Occipital lobe (tissue), 2 donors: ENCODE data around the gene SERTM1. TPM values are rescaled to one million over a fixed set of nuclear protein-coding genes. Genes with fewer than 3 reads are reported as not detected.

ENCODE experiments used
- DNase-seq: peaks from one replicate; lab custom pipeline; 2025; lab: John Stamatoyannopoulos, UW
- total RNA-seq: library from RNA; depleted of rRNA; stranded (reverse); fragments of >200 nt; gene quantifications from one replicate; pipeline ENCODE4 v1.2.3, GENCODE V29; 2014

The SERTM1 gene
- 3.7 TPM for total RNA-seq

DNA sequence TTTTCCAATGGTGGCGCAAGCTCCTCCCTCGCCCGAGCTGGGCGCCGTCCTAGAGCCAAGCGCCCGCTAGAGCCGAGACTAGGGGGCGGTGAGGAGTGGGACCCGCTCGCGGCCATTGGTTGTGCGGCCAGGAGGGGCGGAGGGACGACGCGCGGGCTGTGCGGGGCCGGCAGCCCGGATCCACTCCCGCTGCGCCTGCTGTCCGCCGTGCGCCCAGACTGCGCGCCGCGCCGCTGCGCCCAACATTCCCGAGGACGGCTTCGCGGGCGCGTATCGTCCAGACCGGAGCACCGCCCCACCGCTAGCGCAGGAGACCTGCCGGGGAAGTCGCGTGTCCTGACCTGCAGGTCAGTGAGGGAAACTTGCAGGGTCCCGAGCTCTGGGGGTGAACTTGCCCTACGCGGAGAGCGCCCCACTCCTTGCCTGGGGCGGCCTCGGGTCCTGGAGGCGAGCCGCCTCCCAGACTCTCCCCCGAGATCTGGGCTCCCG lies at the start of gene SERTM1:
Gene SERTM1, plus strand, starts transcription at position 183 of the 489 bp plus-strand sequence. CDS start 21,059 bp downstream, outside the sequence.
- peak; percentile 60 for DNase-seq

DNA sequence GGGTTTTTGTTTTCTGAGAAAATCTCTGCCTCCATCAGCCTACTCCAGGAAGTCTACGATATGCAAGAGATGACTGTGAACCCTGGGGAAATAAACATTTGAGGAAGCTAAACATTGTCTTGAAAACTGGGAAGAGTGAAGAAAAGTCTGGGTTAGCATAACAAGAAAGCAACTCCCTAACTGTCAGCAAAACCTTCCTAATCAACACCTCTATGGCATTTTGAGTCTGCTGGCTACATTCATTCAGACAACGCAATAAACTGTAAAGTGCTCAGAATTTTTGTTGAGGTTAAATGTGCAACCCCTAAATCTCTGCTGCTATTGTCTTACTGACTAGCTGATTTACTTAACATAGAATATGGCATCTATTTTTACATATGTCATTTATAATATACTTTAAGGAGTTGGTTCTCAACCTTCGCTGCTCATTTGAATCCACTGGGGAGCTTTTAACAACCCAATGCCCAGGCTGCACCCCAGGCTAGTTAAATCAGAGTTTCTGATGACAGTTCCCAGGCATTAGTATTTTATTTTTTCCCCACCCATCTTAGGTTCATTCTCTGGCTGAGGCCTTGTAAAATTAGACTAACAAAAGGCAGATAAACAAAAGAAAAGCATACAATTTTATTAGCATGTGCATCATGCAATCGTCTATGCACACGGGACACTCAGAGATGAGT lies 45.3 kb upstream of the SERTM1 start:
- no peak for DNase-seq

DNA sequence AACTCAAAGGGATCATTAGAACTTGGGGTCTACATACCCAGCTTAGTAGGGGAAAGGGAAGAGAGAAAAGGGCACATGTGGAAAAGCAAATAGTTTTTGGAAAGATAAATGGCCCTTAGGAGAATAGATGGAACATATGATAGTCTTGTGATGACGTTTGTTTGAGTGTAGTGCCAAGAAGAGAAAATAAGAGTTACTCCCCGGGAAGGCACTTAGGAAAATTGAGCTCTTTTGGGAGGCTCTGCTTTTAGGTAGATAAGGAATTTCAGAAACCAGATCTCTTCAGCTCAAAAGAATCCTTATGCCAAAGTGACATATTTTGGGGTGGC lies 44.8 kb upstream of the SERTM1 start:
- DNase-seq, result no peak

DNA sequence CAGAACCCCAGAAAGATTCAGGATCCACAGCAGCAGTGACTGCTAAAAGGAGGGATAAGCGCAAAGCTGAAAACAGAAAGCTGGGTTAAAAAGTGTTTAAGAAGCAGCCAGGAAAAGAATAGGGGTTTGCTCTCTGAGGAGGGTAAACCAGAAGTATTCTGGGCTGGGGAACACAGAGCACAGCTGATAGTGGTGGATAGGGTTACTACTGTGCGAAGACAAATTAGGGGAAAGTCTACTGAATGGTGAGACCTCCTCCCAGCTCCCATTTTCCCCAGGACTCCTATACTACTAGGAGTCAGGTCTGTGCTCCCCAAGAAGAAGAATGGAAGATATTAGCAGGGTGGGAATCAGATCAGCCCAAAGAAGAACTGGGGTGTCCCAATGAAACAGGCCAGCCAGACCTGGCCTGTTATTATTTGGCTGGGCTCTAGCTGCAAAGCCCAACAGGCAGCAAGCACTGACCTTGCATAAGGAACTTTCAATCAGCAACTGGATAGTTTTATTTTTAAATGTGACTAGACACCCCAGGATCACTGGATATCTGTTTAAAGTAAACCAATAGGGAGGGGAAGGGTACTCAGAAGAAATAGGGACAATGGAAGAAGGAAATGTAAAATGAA lies 43.5 kb upstream of the SERTM1 start:
- no peak for DNase-seq

DNA sequence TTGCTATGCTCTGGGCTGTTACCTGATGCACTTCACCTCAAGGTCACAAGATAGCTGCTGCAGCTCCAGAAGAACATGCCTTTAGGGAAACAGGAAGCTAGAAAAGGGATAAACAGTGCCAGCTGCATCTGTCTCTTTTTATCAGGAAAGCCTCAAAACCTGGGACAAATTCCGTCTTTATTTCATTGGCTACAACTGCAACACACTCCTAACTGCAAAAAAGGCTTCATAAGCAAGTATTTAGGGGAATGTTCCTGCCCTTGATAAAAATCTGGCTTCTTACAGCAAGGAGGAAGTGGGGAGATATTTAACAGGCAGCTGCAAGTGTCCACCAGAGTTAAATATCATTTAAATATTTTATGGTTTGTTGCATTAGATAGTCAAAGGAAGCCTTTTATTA lies 34.2 kb upstream of the SERTM1 start:
- DNase-seq, result no peak

DNA sequence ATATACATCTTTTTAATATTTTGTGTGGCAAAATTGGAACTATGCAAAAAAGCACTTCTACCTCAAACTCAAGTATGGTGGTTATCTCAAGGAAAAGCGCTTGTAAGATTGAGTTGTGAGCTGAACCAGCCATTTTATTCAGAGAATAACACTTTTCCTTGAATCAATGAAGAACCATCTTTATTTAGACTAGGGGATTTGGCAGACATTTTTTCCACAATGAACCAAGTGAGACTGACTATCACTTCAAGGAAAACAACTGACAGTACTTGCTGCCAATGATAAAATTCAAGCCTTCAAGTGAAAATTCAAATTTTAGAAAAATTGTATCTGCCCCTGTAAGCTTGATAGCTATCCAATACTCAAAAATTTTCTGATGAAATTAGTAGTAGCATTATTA lies 23.2 kb upstream of the SERTM1 start:
- DNase-seq, result no peak

DNA sequence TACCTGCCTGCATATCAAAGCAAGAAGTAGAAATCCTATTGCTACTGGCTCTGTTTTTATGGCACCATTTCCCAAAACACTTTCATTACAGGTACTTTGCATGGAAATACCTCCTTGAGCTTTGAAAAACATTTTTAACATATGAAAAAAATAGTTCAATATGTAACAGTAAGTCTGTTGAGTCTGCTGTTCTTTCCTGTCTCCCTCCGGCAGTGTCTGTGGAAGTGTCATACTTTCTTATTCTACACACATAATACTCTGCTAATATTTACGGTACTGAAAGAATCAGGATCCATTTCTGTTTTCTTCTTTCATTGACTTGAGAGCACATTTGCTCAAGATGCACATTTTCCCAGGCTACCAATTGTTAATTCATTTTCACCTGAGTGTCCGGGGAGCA lies 8.2 kb upstream of the SERTM1 start:
- no peak for DNase-seq

DNA sequence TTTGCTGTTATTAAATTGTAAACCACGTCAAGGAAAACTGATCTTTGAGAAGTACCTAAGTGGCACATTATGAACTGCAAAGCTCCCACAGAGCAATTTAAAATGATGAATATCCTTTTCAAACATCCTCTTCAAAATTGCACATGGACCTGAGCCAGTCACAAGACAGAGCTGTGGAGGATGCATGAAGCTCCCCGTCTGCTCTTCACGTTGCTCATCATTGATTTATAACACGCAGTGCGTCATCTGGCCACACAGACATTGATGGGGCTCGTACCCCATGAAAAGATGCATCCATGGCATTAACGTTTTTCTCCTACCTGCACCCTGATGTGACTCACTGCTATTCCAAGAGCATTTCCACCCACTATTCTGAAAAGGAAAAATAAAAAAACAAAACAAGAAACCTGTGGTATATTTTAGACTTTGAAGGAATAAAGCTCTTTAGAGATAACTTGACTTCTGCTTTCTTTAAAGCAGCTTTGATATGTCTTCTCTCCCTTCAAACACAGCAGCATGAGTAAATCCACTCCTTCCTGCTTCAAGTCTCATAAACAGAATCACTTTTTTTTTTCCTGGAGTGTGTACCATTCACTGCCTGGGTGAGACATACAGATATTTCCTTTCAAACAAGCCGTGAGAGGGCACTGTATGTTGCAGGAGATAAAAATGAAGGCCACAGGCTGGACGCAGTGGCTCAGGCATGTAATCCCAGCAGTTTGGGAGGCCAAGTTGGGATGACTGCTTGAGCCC lies 7.2 kb upstream of the SERTM1 start:
- DNase-seq, result no peak

DNA sequence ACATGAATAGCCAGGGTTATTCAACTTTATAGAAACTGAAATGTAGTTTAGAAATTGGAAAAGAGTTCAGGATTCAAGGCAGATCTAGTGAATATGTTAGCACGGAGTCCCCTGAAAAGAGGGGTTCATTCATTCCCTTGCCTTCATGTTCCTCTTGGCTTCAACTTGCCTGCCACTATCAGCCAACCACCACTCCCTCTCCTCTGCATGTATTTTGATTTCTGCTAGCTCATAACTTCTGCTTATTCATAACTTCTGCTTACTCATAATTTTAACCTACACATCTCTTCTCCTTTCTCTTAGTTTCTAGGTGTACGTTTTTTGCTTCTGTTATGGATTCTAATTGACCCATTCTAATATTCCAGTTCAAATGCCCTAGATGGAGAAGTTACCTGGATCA lies 5.5 kb upstream of the SERTM1 start:
- DNase-seq, result no peak

DNA sequence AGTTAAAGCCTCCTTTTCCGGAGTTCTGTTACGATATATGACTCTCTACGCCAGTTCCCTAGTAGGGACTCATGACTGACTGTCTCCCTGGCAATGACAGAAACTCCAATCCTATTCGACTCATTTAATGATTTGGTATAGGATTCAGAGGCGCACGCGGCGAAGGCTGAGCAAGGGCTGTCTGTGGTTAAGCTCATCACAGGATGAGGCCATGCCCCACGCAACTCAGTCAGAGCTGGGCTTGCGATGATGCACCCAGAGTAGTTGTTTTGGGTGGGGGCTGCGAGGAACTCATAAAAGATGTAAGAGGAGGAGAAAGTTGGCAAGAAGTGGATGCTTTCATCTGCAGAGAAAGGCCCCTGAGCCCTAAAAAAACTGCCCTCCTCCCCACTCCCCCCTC lies 468 bp upstream of the SERTM1 start:
- no peak for DNase-seq

DNA sequence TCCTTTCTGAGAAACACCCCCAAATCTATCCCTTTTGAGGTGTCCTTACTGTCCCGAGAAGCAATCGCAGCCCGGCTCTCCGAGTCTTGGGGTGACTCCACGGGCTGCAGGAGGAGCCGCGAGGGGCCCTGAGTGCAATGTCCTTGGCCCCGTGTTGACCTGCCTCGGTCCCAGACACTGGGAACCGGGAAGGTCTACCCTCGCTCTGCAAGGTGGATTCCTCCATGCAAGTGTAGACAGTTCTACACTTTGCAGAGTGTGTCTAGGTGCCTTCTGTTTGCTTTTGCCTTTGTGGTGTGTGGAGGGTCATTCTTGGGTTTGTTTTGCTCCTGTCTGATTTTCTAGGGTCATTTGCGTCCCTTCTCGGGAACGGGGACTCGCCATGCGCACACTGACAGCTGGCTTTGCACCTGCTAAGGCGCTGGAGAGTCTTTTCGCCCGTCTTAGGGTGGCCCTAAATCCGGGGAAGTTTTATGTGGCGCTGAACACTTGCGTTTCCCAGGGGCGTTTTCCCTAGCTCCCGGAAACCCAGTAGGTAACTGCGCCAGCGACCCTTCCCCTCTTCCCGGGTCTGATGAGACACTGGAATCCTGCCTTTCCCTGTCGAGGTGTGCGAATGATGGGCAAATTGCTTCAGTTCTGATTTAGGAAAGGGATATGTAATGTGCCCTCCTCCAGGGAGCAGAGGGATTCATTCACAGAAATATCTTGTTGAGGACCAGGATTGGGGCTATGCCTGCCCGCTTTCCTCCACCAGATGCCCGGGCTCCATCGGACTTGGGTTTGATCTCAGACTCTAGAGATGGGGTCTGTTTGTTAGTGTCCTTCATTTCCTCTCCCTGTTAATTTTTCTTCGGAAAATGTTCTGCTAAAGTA lies 755 bp downstream of the SERTM1 start:
- DNase-seq, result no peak

DNA sequence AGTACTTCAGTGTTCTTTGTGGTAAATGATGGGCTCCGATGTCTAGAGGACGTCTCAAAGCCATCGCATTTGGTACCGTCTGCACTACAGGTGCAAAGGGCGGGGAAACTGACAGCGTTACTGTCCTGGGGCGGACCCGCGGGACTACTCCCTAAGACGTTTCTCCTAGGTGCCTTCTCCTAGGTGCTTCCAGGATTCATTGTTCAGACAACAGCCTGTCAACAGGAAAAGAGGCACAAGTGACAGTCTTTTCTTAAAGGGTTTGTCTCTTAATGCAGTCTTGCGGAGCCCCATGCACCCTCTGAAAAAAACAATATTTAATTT lies 1.4 kb downstream of the SERTM1 start:
- no peak for DNase-seq

DNA sequence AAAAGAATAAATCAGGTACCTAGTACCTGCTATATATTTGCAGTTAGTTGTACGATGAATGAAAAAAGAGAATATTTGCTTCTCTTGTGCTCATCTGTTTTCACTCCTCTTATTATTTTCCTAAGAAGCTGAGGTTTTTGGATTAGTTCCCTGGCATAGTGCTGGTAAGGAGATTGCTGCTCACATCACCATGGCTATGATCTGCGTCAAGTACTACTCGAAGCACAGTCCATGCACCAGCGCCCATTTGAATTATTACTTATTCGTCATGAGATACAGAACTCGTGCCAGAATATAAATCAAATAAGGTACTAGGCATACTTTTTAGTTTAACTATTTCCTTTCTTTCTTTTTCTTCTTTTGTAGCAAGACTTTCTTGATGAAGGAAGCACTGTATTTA lies 7.1 kb downstream of the SERTM1 start:
- no peak for DNase-seq

DNA sequence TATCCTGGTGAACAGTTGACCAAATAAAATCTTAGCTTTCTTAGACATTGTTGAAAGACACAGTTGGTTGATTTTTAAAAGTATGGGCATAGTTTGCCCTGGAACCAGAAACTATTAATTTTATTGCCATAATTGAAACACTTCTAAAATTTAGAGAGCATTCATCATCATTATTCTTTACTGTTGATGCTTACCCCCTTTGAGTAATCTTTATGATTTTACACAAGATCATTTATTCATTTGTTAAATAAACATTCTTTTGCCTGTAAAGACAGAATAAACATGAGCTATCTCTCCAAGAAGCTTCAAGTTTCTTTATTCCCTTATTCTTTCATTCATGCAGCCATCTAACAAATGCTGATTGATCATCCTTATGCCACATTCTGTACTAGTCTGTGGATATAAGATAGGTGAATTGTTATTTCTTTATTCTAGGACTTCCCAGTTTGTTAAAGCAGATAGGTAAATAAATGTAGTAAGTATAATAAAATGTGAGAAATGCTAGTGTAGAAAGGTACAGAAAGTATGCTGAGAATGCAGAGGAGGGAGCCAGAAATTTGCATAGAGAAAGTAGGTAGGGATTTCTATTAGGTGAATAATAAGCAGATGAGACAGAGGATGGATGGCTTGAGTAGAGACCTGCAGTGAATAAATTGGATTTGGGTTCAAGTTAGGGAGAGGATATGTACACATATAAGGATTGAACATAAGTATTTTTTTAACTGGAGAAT lies 8.2 kb downstream of the SERTM1 start:
- DNase-seq, result no peak

DNA sequence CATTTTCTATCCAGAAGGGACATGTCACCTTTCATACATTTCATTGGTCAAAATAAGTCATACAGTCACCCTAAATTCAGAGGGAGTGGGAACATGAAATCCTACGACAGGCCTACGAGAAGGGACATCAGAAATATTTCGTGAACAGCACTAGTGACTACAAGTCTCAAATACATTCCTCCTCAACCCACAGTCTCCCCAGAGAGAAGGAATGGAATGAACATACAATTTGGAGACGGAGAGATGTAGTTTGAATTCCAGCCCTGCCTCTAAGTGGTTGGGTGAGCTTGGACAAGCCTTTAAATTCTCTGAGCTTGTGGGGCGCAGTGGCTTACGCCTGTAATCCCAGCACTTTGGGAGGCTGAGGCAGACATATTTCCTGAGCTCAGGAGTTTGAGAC lies 9.9 kb downstream of the SERTM1 start:
- DNase-seq, result no peak

DNA sequence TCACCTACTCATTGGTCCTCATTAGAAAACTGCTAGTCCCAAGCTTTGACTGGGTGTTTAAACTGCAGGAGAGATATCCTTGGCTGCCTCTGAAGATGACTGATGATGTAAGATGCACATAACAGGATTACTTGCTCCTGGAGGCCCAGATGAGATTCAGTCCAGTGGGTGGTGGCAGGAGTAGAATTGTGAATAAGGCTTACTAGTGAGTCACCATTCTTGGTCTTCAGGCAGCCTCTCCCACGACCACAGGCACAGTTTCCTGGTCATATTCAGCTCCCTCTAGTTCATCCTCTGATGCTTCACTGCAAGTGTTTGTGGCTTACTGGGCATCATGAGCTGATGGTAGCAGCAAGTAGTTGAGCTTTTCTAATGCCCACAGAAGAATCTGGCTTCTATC lies 12.1 kb downstream of the SERTM1 start:
- DNase-seq, result peak; percentile 30

DNA sequence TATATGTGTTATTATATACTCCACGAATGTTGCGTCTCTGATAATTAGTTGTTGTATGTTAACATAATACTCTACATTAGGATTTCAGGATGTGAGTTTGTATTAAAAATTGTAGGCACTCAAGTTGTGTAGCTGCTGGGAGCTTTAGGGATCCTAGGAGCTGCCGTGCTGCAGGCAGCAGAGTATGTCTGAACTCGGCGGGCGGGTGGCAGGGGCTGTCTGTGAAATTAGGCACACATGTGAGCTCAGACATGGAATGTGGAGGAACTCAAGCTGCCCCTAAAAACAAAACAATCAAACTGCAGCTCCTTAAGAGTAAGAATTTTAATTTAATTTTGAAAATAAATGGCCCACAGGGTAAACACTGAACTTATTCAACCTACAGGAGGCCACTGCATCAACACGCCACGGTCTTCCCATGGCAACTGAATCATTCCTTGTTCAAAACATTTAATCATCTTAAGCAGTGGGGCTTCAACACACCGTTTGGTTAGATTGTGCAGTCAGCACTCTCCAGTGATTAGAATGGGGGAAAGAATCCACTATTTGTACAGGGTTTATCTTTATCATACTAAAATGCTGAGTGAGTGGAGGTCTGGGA lies 22.7 kb downstream of the SERTM1 start:
- DNase-seq, result no peak

DNA sequence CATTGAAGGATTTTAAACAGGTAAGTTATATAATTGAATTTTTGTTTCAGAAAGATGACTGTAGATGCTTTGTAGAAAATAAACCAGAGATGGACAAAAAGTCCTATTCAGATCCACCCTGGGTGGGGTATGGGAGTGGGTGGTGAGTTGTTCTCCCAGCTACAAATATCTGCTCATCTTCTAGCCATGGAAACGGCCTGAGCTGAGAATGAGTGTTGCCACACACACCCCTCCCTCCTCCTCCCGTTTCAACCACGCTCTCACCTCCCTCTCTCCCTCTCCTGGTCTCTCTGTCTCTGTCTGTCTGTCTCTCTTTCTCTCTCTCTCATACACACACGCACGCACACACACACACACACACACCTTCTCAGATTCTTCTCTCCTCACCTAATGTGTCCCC lies 26.4 kb downstream of the SERTM1 start:
- DNase-seq, result no peak

DNA sequence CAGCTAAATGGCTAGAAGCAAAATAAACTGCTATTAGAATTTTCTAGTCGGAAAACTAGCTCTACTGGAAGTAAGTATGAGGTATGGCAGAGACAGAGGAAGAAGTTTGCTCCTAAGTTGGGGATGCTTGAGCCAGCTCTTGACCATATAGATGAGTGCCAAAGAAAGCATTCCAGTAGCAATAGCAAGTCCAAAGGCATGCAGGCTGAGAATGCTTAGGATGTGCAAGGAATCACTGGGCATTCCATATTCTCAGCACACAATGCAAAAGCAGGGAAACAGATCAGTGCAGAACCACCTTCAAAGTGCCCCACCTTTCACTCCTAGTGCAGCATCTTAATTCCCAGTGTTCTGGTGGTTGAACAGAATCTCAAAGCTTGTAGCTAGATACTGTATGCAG lies 32.9 kb downstream of the SERTM1 start:
- no peak for DNase-seq

DNA sequence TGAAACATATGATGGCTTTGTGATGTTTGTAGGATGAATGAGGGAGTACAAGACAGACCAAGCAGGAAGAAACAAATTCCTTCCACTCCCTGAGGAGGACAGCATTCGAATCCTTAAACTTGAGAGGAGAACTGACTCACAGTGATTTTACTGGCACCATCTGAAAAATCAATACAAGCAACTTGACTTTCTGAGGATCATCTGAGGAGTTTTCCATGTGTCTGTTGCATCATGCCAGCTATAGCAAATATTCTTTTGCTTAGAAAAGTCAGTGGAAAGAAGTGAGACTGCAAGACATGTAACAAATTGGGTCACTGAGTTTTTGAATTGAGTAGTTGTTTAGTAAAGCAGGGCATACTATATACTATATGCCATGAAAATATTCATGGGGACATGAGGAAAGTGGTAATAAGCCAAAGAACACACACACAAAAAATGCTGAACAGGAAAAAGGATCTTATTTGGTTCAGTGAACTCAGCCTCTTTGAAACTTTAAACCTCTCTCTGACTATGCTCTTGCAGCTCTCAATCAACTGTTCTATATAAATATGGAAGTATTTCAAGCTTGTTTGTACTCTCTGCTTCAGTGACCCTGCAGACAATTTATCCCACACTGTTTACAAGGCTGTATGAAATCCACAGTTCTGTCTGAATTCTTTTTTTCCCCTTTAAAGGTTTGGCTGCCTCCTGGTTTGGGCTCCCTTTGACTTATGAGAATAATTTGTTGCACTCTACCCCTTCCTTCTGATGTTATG lies 35.5 kb downstream of the SERTM1 start:
- no peak for DNase-seq
